Measurements from ENCODE around the gene FAM227A. TPM values are rescaled to one million over a fixed set of nuclear protein-coding genes. Genes with fewer than 3 reads are reported as not detected.

FAM227A gene
- total and polyA plus RNA-seq, 2 donors from 2014 or later, result 0.80 to 3.4 TPM

DNA sequence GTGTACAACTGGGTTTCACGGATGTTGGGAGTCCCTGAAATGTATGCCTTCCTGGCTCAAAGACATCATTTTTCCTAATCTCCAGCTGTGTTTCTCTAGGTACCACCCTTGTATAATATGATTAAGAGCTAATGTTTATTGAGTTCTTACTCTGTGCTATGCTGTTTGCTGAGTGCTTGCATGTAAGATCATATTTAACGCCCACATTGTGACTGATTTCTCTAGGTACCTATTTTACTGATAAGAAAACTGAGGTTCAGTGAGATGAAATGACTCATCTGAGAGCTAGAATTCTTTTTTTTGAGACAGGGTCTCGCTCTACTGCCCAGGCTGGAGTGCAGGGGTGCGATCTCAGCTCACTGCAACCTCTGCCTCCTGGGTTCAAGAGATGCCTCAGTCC lies 42.6 kb downstream of the FAM227A start:
- H3K4me3 ChIP-seq (ENCODE audit: low read length in 3 of 3), result no peak overlapping the region
- no peak overlapping the region for H3K27ac ChIP-seq (ENCODE audit: low read depth in 2 of 2, low read length in 2 of 2)
- peaks cover 0 to 5% (median 2%) of the 10 kb centered on the region in 3 donors for H3K36me3 ChIP-seq (ENCODE audit: control insufficient read depth in 2 of 3, insufficient read depth in 3 of 3, low read length in 3 of 3)
- no peak for FAIRE-seq
- no peak for DNase-seq
- H3K9me3 ChIP-seq (ENCODE audit: control insufficient read depth in 2 of 3, insufficient read depth in 1 of 3, low read length in 3 of 3), result no peaks in the 10 kb centered on the region
- H3K4me1 ChIP-seq (ENCODE audit: control insufficient read depth in 2 of 3, insufficient read depth in 2 of 3, low read depth in 1 of 3, low read length in 3 of 3), result no peaks in the 10 kb centered on the region
- TF ChIP-seq, protein P1, sequence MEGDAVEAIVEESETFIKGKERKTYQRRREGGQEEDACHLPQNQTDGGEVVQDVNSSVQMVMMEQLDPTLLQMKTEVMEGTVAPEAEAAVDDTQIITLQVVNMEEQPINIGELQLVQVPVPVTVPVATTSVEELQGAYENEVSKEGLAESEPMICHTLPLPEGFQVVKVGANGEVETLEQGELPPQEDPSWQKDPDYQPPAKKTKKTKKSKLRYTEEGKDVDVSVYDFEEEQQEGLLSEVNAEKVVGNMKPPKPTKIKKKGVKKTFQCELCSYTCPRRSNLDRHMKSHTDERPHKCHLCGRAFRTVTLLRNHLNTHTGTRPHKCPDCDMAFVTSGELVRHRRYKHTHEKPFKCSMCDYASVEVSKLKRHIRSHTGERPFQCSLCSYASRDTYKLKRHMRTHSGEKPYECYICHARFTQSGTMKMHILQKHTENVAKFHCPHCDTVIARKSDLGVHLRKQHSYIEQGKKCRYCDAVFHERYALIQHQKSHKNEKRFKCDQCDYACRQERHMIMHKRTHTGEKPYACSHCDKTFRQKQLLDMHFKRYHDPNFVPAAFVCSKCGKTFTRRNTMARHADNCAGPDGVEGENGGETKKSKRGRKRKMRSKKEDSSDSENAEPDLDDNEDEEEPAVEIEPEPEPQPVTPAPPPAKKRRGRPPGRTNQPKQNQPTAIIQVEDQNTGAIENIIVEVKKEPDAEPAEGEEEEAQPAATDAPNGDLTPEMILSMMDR (IDR thresholded peaks at IDR 0.05; ENCODE audit: borderline replicate concordance, extremely low read depth, insufficient read depth), result no peak
- H3K9ac ChIP-seq (ENCODE audit: low read length in 3 of 3), result no peak overlapping the region
- no peaks in the 10 kb centered on the region for H3K27me3 ChIP-seq (ENCODE audit: control insufficient read depth, insufficient read depth, low read length)
- intact Hi-C loops (cut with DNase I), result no loop called here

DNA sequence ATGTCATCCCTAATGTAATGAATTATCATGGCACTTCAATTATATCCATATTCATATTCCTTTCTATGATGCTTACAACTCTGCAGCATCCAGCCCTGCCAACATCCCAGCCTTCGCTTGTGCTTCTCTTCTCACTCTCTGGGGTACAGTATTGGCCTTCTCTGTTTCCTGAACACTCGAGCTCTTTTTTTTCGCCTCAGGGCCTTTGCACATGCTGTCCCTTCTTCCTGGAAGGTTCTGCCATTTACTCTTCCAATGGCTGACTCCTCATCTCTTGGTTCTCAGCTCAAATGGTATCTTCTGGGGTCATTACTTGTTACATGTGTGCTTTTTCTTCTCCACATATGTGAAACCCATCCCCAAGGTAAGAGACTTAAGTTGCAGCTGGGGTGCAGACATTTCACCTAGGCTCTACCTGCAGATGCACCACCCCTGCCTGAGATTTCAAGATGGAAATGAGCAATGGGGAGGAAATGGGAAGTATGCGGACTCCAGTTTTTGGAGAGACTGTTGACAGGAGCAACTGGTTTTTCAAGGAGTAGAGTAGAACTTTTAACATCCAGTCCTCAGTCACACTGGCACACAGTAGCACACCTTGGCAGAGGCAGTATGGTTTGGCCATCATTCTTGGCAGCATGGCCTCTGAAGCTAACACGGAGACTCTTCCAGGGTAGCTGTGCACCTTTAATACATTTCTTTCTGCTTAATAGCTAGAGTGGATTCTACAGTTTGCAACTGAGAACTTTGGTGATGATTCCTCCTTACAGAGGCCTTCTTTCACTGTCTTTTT lies 43.8 kb downstream of the FAM227A start:
- FAIRE-seq (no peak), DNase-seq (no peak)
- Histone ChIP-seq H3K4me1 (ENCODE audit: control insufficient read depth in 2 of 3, insufficient read depth in 2 of 3, low read depth in 1 of 3, low read length in 3 of 3) (no peaks in the 10 kb centered on the region), H3K9me3 (ENCODE audit: control insufficient read depth in 2 of 3, insufficient read depth in 1 of 3, low read length in 3 of 3) (no peaks in the 10 kb centered on the region), H3K27me3 (ENCODE audit: control insufficient read depth, insufficient read depth, low read length) (no peaks in the 10 kb centered on the region), H3K27ac (ENCODE audit: low read depth in 2 of 2, low read length in 2 of 2) (no peak overlapping the region), H3K36me3 (ENCODE audit: control insufficient read depth in 2 of 3, insufficient read depth in 3 of 3, low read length in 3 of 3) (peaks cover 0 to 2% (median 0%) of the 10 kb centered on the region in 3 donors), H3K9ac (ENCODE audit: low read length in 3 of 3) (no peak overlapping the region), H3K4me3 (ENCODE audit: low read length in 3 of 3) (no peak overlapping the region)
- intact Hi-C loops (cut with DNase I), result no loop called here
- TF ChIP-seq, protein P1 (IDR thresholded peaks at IDR 0.05; ENCODE audit: borderline replicate concordance, extremely low read depth, insufficient read depth), result no peak

DNA sequence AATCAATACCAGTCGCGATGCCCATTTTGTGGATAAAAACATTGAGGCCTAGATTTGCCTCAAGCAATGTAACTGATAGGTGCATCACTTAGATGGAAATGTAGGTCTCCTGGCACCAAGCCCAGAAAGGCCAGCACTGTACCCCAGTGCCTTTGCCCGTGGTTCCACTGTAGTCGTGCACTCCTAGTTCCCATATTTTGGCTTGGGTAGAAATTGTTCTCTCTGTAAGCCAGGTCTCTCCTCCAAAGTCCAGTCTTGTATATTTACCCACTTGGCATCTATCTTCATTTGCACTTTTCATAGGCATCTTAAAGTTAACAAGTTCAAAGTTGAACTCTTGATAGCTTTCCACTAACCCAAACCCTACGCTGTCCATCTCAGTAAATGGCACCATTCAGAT lies 44.6 kb downstream of the FAM227A start:
- no peak for DNase-seq
- FAIRE-seq, result no peak
- no peaks in the 10 kb centered on the region for H3K36me3 ChIP-seq (ENCODE audit: control insufficient read depth in 2 of 3, insufficient read depth in 3 of 3, low read length in 3 of 3)

More for the DNA sequence above, 44.6 kb downstream of the FAM227A start:
- Histone ChIP-seq H3K27ac (ENCODE audit: low read depth in 2 of 2, low read length in 2 of 2) (no peak overlapping the region), H3K9me3 (ENCODE audit: control insufficient read depth in 2 of 3, insufficient read depth in 1 of 3, low read length in 3 of 3) (no peaks in the 10 kb centered on the region), H3K4me1 (ENCODE audit: control insufficient read depth in 2 of 3, insufficient read depth in 2 of 3, low read depth in 1 of 3, low read length in 3 of 3) (no peaks in the 10 kb centered on the region), H3K4me3 (ENCODE audit: low read length in 3 of 3) (no peak overlapping the region), H3K9ac (ENCODE audit: low read length in 3 of 3) (no peak overlapping the region), H3K27me3 (ENCODE audit: control insufficient read depth, insufficient read depth, low read length) (no peaks in the 10 kb centered on the region)
- TF ChIP-seq, protein P1 (IDR thresholded peaks at IDR 0.05; ENCODE audit: borderline replicate concordance, extremely low read depth, insufficient read depth), result no peak
- intact Hi-C loops (cut with DNase I), result no loop called here

All from kidney (tissue), 14 donors.